HG03439 (cell line): ENCODE results near the gene STIL.
"Not testable (repeated sequence)": the region's sequence is repeated elsewhere in the genome, so short reads cannot be mapped to it uniquely, and the experiment has no call there.

Source experiments
- ATAC-seq: cut with Tn5 transposase; IDR thresholded peaks from one replicate; pipeline ENCODE4 v1.9.1; 2021; ENCODE audit warnings: mild to moderate bottlenecking, moderate library complexity; ENCODE audit not compliant: unreplicated experiment

Gene STIL

DNA sequence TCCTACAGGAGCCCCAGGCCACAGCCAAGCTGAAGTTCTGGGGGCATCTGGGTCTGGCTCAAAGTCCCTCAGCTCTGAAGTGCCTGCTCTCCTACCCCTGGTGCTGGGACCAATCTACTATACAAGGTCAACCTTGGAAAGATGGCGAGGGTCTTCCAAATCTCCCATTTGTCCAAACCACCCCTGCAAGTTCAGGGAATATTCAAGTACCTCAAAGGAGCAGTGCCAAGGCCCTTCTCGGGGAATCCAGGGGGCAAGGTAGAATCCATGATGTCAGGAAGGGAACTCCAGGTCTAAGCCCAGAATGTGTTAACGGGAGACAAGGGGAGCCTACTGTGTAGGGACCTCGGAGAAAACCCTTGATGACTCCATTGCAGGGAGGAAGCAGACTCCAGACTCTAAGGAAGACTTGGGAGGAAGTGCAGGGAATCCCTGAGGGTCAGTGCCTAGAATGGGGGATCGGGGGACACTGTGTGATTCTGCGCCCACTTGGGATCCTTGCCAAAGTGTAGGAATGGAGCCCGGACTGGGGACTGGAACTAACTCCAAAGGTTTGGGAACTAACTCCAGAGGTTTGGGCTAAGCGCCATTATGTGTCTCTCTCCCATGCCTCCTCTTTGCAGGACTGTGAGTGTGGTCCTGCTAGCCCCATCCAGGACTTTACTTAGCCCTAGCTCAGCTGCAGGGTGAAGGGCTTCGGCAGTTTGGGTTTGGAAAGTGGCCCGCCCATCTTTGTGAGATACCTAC is 90.6 kb downstream of the STIL start:
- ATAC-seq = no peak

DNA sequence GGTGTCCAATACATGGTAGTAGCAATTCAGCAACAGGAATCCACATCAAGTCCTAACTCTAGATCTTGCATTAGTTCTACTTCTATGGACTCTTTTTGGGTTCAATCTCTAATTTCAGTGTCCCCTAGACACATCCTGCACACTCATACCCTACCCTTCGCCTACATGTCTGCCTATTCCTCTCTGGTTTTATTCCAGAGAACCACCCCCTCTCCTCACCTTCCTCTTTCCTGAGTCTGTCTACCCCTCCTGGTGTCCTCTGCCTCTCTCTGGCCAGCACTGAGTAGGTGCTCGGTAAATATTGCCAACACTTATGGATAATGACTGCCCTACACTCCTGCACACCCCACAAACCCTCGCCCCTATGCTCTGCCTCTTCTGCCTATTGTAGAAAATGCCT is 91.5 kb downstream of the STIL start:
- no peak for ATAC-seq

DNA sequence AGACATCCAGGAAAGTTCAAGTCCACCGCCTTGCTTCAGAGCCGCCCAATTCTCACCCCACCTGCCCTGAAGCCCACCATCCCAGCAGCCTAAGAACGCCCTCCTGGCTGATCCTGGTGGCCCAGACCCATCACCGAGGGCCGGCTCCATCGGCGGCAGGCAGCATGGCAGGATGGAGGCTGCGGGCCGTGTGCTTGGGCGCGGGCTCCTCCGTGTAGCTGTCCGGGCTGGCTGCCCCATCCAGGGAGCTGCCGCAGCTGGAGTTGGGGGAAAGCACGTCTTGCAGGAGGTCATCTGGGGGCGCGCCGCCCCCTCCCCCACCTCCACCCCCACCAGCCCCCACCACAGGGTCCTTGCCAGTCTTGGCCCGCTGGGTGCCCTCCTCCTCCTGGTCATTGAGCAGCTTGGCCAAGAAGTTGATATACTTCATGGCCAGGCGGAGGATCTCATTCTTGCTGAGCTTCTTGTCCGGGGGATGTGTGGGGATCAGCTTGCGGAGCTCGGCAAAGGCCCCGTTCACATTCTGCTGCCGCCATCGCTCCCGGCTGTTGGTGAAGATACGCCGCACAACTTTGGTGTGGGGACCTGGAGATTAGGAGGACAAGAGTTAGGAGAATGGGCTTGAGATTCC is 94.2 kb downstream of the STIL start:
- no peak for ATAC-seq

DNA sequence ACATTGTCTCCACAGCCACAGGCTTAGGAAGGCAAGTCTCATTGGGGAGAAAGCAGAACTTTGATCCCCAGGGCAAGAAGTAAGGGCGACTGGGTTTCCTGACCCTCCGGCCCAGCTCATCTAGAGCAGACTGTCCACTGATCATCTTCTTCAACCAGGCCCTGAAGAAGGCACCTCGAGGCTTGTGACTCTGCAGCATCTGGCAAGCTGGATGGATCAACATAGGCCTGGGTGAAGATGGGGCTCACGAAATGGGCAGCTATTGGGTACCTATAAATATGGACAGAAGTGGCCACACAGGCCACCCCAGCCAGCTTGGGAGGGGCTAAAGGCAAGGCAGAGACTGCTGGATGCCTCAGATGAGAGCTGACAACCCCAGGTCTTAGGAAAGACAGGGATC is 94.9 kb downstream of the STIL start:
- no peak for ATAC-seq

DNA sequence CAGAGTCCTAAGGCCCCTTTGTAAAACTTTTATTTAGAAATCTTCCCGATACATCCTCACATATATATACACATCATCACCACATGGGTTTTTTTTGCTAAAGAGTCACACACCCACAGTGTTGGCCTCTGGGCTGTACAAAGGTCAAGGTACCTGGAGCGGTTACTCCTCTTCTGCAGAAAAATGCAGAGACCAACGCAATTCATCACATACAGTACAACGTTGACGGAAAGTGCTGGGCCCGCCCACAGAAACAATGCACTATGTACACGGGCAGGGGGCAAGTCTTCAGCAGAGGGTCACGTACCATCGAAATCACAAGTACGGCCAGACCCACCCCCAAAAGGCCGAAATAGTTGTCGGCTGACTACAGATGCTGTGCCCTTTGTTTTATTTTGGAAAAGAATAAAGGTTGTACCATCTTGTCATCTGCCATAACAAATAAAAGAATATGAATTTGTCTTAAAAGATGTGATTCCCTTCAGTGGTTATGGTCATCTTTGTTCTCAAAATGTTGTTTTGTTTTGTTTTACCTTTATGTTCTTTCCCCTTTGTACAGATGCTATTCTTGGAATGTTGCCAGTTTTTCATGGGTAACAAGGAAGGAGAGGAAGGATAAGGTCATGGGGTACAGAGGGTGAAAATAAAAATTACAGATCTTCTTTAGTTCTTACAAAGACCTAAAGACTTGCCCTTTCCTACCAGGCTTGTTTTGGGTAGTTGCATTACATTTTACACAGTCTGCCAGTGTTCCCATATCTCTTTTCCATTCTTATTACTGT is 97.5 kb downstream of the STIL start:
- no peak for ATAC-seq

DNA sequence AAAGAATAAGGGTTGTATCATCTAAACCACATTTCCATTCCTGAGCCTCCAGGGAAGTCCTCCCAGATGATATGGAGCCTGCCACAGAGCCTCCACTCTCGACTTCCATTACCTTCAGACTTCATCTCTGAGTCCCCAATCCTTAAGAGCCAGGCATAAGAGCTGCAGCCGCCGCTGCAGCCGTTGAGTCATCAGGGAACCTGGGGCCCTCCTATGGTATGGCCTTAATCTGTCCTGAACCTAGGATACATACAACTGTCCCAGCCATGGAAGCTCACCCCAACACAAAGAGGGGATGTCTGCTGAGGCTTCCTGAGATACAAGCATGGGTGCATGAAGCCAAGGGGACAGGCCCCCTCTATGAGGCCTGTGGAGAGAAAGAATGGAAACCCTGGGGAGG is 98.2 kb downstream of the STIL start:
- ATAC-seq = no peak

DNA sequence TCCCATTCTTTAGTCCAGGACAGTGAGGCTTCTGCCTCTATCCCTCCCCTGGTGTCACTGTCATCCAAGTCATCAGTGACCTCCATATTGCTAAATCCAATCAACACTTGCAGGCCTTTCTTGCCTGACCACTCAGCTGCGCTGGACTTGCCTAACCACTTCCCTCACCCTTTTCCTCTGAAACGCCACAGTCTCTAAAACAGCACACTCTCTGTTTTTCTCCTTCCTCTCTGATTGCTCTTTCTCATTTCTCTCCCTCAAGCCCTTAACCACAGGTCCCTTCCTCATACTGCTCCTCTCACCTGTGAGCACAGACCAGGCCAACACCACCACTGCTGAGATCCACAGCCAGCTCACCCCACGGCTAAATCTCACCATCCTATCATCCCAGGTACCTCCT is 99.4 kb downstream of the STIL start:
- no peak for ATAC-seq

DNA sequence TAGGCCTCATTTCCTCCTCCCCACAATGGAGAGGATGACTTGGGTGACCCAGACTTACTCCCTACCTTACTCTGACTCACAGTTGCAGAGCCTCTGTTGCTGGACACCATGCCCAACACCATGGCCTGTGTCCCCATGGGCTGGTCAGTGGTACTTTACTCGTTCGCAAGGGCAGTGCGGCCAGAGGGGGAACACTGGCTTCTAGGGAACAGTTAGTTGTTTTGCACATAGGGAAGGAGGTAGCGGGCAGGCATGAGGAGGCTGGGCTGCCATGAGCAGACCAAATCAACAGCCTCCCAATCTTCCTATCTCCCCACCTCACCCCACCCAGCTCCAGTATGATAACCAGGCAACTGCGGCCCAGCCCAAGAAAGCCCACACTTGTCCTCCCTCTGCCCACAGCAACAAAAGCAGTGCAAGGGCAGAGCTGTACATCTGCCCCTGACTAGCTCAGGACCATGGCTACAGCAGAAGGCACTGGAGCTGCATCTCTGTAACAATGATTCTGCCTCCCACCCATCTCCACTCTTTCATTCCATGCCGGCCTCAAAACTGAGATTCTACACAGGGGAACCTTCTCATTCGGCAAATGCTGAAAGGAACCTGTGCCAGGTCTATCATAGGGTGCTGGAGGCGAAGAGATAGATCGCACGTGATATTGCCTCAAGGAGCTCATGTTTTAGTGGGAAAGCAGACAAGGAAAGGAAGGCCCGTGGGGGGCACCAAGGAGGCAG is 100.5 kb downstream of the STIL start:
- ATAC-seq = no peak

DNA sequence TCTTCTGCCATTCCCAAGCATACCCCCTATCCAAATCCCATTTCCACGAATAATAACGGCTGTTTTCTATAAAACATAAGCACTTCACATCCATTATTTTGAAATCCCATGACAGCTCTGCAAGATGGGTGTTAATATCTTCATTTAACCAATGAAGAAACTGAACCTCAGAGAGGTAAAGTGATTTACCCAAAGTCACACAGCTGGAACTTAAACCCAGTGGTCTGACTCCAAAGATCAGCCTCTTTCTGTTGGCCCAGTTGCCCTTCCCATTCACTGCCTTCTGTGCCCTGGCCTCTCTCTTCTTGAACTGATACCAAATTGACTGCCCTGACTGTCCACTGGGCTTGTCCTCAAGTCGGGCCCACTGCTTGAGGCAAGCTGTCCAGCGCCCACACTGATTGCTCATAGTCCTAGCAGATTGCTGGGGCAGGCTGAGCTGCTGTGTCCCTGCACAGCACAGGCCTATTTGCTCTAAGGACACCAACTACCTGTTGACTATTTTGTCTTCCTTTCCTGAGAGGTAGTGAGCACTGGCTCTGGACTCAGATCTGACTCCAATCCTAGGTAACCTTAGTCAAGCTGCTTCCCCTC is 101.2 kb downstream of the STIL start:
- ATAC-seq = no peak

DNA sequence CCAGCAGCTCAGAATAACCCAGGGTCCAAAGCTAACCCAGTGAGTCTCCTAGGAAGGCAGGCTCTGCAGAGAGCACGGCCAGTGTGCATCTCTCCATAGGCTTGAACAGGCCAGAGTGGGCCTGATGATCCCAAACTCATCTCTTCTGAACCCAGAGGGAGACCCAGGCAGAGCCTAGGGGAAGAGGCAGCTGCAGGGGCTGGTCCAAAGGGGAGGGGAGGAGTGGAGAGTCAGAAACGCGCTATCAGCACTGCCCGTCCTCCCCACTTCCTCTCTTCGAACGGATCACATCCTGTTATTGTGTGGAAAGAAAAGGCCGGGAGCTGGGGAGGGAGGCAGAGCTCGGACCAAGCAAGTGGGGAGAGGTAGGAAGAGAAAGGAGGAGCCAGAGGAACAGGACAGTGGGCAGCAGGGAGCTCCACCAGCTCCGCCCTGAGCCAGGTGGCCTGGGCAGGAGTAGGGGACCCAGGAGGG is 102.1 kb downstream of the STIL start:
- ATAC-seq = no peak

DNA sequence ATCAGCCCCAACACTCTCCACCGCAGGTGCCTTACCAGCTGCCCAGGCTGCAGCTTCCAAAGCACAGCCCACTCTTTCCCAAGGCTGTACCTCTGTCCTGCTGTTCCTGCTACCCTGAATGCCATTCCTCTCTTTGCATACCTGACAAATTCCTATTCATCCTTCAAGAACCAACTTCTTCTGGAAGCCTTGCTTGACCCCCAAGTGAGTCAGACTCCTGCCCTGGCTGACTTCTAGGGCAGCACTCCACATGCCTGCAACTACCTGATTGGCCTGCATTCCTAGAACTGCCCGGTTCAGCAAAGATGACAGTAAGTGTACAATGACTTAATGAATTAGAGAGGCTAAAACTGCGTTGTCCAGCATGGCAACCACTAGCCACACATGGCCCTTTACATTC is 103.3 kb downstream of the STIL start:
- no peak for ATAC-seq

DNA sequence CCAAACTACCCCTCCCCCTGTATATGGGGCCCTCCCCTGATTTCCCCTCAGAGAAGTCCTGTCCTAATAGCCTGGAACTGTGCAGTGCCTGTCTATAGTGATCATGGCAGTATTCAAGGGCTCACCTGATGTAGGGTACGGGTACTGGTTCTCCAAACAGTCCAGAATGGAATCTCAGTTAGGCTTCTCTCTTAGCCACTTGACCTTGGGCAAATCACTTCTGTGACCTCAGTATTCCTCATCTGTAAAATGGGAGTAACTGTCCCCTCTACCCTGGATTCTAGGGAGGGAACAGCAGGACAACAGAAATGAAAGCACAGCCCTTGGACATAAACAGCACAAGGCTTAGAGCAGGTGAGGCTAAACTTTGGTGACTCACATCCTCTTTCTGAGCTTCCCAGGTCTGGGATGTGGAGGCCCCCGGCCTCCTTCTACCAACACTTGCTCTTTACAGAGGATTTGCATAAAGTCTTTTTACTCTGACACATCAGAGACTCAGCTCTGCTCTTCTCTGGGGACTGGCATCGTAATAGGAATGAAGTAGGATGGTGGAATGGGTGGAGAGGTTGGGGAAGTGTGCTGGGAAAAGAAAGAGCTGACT is 104.1 kb downstream of the STIL start:
- ATAC-seq = no peak

DNA sequence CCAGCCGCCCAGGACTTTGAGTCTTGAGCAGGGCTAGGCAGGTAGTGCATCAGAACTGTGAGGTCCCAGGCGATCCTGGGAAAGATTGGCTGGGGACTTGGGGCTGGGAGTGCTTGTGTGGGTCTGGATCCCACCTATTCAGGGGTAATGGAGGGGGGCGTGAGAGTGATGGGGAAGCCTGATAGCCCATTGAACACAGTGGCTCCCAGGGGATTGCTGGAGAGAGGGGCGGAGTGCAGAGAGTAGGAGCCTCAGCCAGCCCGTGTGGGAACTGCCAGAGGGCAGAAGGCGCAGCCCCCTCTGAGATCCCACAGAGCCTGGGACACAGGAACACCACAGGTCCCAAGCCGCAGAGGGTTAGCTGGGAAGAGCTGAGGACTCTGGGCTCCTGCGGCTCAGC is 104.9 kb downstream of the STIL start:
- no peak for ATAC-seq

DNA sequence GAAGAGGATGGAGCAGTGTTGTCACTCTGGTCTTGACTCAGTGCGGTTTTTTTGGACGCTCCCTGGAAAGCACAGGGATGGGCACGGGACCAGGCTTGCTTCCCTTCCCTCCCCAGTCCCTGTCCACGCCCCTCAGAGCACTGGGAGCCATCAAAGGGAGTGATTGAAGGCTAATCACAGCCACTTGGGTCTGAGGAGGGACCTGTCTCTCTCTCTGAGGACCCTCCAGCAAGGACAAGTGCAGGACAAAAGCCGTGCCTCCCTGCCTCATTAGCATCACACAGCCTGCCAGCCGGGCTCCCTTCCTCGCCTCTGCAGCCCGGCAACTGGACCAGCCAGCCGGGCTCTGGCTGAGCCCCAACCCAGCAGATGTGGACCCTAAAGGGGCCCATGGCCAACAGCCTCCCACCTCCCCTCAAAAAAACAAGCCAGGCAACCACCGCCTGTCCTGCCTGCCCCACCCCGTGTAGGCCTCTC is 105.5 kb downstream of the STIL start:
- no peak for ATAC-seq

DNA sequence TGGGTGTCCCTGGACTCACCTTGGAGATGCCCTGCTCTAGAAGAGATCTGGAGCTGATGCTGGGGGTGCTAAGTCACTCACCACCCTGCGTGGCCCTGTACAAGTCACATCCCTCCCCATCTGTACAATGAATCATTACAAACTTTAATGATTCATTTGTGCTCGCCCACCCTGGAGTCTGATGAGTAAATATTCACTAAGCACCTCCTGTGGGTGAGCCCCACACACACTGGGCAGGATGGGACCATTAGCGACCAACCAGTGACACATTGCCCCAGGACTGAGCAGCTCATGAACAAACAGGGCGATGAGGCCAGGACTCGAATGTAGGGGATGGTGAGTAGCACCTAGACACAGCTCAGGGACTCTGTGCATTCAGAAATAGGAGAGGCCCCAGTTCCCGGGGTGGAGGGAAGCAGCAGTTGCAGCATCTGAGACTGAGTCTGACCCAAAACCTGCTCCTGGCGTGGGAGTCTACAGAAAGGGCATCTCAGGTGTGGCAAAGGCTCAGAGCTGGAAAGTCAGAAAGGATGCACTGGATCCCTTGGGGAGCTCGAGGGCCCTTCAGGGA is 106.1 kb downstream of the STIL start:
- ATAC-seq = no peak

DNA sequence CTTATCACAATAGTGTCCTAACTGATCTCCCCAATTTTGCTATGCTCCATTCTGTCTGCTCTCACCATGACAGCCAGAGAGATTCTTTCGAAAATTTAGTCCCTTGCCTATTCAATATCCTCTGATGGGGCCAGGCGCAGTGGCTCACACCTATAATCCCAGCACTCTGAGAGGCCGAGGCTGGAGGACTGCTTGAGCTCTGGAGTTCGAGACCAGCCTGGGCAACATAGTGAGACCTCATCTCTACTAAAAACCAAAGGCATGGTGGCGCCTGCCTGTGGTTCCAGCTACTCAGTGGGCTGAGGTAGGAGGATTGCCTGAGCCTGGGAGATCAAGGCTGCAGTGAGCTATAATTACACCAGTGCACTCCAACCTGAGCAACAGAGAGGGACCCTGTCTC is 108.0 kb downstream of the STIL start:
- ATAC-seq = no peak

DNA sequence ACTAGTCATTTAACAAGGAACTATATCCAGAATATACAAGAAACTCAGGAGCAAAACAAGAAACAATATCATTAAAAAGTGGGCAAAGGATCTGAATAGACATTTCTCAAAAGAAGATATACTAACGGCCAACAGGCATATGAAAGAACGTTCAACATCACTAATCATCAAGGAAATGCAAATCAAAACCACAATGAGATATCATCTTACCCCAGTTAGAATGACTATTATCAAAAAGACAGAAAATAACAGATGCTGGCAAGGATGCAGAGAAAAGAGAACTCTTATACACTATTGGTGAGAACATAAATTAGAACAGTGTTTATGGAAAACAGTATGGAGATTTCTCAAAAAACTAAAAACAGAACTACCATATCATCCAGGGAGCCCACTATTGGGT is 110.4 kb downstream of the STIL start:
- ATAC-seq = not testable (repeated sequence)

DNA sequence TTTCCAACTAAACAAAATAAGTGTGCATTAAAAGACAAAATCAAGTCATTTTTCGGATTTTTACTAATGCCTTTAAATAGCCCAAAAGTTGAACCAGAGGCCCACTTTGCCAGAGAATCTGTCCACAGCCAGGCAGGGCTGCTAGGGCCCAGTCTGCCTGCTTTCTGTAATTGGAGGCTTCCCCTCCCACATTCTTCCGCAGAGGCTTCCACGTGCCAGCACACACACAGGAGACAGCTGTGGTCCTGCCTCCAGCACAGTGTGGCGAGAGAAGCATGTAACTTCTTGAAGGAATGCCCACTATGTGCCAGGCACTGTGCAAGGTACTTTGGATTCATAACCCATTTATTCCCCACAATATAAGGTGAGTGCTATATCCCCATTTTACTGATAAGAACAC is 112.8 kb downstream of the STIL start:
- ATAC-seq = no peak
